Astrocyte of the spinal cord (primary cell): ENCODE measurements around the gene SORCS2.

Experiments
- DNase-seq: peaks from one replicate; pipeline ENCODE4 v3.0.0; 2011; ENCODE audit warnings: low read depth, low spot score
- H3K4me3 ChIP-seq: 2 replicates; pipeline ENCODE4 v1.5.1; 2011; ENCODE audit warnings: low read depth, mild to moderate bottlenecking, low read length, moderate library complexity
- in situ Hi-C: cut with HindIII; loops from 2 replicates; pipeline ENCODE4 v1.10.0; 2017; ENCODE audit warnings: low sequenced_read_pairs
- TF ChIP-seq, protein P1 (sequence below): IDR thresholded peaks from 2 replicates; pipeline ENCODE4 v1.5.1; 2012; ENCODE audit warnings: low read depth, mild to moderate bottlenecking, low read length, inconsistent platforms

The SORCS2 gene

DNA sequence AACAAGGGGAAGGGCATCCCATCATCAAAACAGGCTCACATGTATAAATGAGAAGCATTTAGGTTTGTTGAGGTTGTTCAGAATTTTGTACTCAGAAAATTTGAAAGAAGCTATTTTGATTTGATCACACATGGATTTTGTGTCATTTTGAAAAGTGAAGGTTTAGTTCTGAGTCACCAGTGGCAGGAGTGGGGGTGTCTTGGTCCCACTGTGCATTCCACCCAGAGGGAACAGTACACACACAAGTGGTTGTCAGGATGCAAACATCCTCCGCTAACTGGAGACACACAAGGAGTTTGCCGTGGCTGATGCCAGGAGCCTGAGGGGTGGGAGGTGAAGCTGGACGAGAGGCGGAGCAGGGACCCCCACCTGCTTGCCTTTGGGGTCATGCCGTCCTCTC, 440.6 kb downstream of the SORCS2 start:
- TF ChIP-seq, protein P1, sequence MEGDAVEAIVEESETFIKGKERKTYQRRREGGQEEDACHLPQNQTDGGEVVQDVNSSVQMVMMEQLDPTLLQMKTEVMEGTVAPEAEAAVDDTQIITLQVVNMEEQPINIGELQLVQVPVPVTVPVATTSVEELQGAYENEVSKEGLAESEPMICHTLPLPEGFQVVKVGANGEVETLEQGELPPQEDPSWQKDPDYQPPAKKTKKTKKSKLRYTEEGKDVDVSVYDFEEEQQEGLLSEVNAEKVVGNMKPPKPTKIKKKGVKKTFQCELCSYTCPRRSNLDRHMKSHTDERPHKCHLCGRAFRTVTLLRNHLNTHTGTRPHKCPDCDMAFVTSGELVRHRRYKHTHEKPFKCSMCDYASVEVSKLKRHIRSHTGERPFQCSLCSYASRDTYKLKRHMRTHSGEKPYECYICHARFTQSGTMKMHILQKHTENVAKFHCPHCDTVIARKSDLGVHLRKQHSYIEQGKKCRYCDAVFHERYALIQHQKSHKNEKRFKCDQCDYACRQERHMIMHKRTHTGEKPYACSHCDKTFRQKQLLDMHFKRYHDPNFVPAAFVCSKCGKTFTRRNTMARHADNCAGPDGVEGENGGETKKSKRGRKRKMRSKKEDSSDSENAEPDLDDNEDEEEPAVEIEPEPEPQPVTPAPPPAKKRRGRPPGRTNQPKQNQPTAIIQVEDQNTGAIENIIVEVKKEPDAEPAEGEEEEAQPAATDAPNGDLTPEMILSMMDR = no peak
- no peak overlapping the region for H3K4me3 ChIP-seq
- in situ Hi-C loops = no loop called here
- DNase-seq = no peak

DNA sequence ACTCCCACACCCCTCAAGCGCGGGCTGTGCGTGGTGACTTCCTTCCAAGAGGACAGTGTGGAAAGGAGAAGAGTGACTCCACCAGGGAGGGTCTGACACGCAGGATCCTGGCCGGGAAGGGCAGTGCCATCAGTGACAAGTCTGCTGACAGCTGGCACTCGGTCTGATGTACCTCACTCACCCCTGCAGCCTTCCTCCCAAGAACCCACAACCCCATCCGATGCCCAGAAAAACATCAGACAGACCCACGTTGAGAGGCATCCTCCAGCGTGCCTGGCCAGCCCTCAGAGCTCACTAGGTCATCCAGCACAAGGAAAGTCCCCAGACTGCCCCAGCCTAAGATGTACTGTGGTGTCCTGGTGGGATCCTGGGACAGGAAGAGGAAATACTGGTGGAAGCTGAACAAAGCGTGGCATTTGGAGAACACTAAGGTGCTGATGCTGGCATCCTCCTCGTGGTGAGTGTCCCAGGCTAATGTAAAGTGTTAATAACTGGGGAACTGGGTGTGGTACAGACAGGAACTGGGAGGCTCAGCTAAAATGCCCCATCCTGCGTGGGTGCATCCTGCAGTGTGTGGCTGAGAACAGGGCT, 442.4 kb downstream of the SORCS2 start:
- no peak overlapping the region for H3K4me3 ChIP-seq
- no peak for DNase-seq
- in situ Hi-C loops = no loop called here
- TF ChIP-seq, protein P1 = no peak

DNA sequence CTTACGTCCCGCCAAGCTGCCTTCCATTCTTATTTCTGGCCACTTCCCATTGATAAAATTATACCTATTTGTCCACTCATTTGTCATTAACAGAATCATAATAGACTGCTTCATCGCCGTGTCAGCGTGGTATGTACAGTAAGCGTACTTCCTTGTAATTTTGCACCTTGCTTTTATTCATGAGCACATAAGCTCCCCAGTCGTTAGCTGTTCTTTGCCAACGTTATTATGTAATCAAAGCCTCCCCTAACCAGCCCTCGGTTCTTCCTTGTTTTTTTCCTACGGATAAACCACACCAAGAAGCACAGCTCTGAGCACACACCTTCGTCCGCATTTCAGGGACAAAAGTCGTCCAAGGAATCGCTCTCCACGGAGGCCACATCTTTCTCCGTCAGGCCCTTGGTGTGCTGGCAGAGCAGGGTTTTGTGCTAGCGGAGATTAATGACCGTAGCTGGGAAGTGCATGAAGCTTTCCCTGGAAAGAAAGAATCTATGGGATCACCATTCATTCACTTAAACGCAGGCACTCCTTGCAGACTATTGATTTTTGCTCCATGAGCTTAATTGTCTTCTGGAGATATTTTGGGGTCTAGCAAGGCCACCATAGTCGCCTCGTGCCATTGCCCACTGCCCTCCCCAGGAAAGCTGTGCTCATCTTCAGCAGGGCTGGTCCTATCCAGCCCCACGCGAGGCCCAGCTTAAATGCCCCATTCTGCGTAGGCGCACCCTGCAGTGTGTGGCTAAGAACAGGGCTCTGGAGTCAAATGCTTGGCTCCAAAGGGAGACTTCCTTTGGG, 443.3 kb downstream of the SORCS2 start:
- H3K4me3 ChIP-seq = no peak overlapping the region
- no peak for DNase-seq
- in situ Hi-C loops = no loop called here
- TF ChIP-seq, protein P1 = no peak

DNA sequence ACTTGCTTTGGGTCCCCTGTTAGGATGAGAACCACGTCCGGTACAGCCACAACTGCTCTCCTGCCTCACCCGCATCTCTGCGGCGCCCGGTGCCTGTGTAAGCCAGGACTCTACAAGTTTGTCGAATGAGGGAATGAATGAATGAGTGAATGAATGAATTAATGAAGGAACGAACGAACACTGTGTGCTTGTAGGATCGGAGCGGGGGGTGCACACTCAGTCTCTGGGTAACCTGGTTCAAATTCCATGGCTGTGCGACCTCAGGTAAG, 443.8 kb downstream of the SORCS2 start:
- H3K4me3 ChIP-seq = no peak overlapping the region
- in situ Hi-C loops = no loop called here
- DNase-seq = no peak

DNA sequence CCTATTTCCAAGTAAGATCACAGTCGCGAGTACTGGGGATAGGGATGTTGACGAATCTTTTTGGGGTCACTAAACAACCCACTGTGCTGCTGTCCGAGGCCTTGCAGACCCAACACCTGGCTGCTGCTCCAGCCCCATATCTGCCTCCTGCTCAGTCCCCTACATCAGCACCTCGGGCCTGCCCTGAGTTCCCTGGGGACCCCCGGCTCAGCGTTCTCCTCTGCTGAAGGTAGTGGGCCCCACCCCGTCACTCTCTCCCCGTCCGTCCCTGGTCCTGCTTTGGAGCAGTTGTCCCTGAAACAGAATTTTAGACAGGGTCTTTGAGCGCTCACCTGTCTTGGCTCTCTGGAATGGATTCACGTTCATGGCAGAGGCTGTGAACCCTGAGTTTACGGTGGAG, 444.8 kb downstream of the SORCS2 start:
- no peak overlapping the region for H3K4me3 ChIP-seq
- TF ChIP-seq, protein P1 = no peak
- in situ Hi-C loops = no loop called here
- DNase-seq = no peak

More for the DNA sequence above, 443.8 kb downstream of the SORCS2 start:
- TF ChIP-seq, protein P1 = no peak

- in situ Hi-C loops = no loop called here
- no peak overlapping the region for H3K4me3 ChIP-seq
- TF ChIP-seq, protein P1 = no peak
- no peak for DNase-seq
Measured at GRCh38 chr4:7637971-7638370, 445.6 kb downstream of the SORCS2 start.
